ENCODE results near the gene NPC1.
A peak's percentile ranks its signal among the peaks of the same experiment; 100 is the strongest.

NPC1 gene

GRCh38 chr18:23599809-23600208 lies 13.5 kb upstream of the NPC1 start:
- Histone ChIP-seq H3K27ac (ENCODE audit: low read depth, low read length) (no peak overlapping the region), H3K23ac (ENCODE audit: low read length) (no peak overlapping the region), H2BK15ac (replicated peaks; ENCODE audit: low read depth) (no peak overlapping the region), H4K8ac (ENCODE audit: low read depth, low read length) (no peak overlapping the region), H3K27me3 (ENCODE audit: insufficient read depth, low read length, poor library complexity) (no peaks in the 10 kb centered on the region), H3K4me2 (ENCODE audit: low read length) (no peak overlapping the region), H3K79me2 (ENCODE audit: control insufficient read depth, insufficient read depth, low read length) (no peaks in the 10 kb centered on the region), H3K79me1 (ENCODE audit: low read length) (no peaks in the 10 kb centered on the region), H2BK5ac (ENCODE audit: low read length) (no peak overlapping the region), H3K4ac (ENCODE audit: low read depth, low read length) (no peak overlapping the region), H3K4me3 (ENCODE audit: low read length) (no peak overlapping the region), H3K36me3 (ENCODE audit: control insufficient read depth, insufficient read depth, low read length) (no peaks in the 10 kb centered on the region), H4K5ac (ENCODE audit: low read length) (no peak overlapping the region), H3K56ac (ENCODE audit: low read length) (no peak overlapping the region), H3K9ac (ENCODE audit: low read length) (no peak overlapping the region), H2AK5ac (ENCODE audit: low read length) (no peak overlapping the region), H2BK120ac (ENCODE audit: low read depth, low read length) (no peak overlapping the region), H3K4me1 (ENCODE audit: control insufficient read depth, low read depth, low read length) (no peaks in the 10 kb centered on the region), H3K18ac (ENCODE audit: low read length) (no peak overlapping the region)
- no peak for DNase-seq
- WGBS (ENCODE audit: extremely low coverage, insufficient coverage, low lambda C conversion rate): no CpG with 5 or more reads among the region's 1 CpG

- Histone ChIP-seq H2AK5ac (ENCODE audit: low read length) (no peak overlapping the region), H3K18ac (ENCODE audit: low read length) (no peak overlapping the region), H3K4me2 (ENCODE audit: low read length) (no peak overlapping the region), H3K79me2 (ENCODE audit: control insufficient read depth, insufficient read depth, low read length) (no peaks in the 10 kb centered on the region), H4K8ac (ENCODE audit: low read depth, low read length) (no peak overlapping the region), H3K36me3 (ENCODE audit: control insufficient read depth, insufficient read depth, low read length) (no peaks in the 10 kb centered on the region), H3K27me3 (ENCODE audit: insufficient read depth, low read length, poor library complexity) (no peaks in the 10 kb centered on the region), H3K23ac (ENCODE audit: low read length) (no peak overlapping the region), H2BK120ac (ENCODE audit: low read depth, low read length) (no peak overlapping the region), H2BK5ac (ENCODE audit: low read length) (no peak overlapping the region), H3K4ac (ENCODE audit: low read depth, low read length) (no peak overlapping the region), H3K4me1 (ENCODE audit: control insufficient read depth, low read depth, low read length) (no peaks in the 10 kb centered on the region), H3K27ac (ENCODE audit: low read depth, low read length) (no peak overlapping the region), H3K56ac (ENCODE audit: low read length) (no peak overlapping the region), H3K4me3 (ENCODE audit: low read length) (no peak overlapping the region), H3K9ac (ENCODE audit: low read length) (no peak overlapping the region), H4K5ac (ENCODE audit: low read length) (no peak overlapping the region), H2BK15ac (replicated peaks; ENCODE audit: low read depth) (no peak overlapping the region), H3K79me1 (ENCODE audit: low read length) (no peaks in the 10 kb centered on the region)
- DNase-seq: no peak
- WGBS (ENCODE audit: extremely low coverage, insufficient coverage, low lambda C conversion rate): no CpG with 5 or more reads among the region's 7 CpGs
These were observed 9.9 kb upstream of the NPC1 start for GRCh38 chr18:23596183-23596582.

GRCh38 chr18:23595591-23595990 lies 9.3 kb upstream of the NPC1 start:
- Histone ChIP-seq H3K9ac (ENCODE audit: low read length) (no peak overlapping the region), H3K79me1 (ENCODE audit: low read length) (no peaks in the 10 kb centered on the region), H2BK5ac (ENCODE audit: low read length) (no peak overlapping the region), H2BK15ac (replicated peaks; ENCODE audit: low read depth) (no peak overlapping the region), H2BK120ac (ENCODE audit: low read depth, low read length) (no peak overlapping the region), H2AK5ac (ENCODE audit: low read length) (no peak overlapping the region), H3K27ac (ENCODE audit: low read depth, low read length) (no peak overlapping the region), H3K4ac (ENCODE audit: low read depth, low read length) (no peak overlapping the region), H4K8ac (ENCODE audit: low read depth, low read length) (no peak overlapping the region), H4K5ac (ENCODE audit: low read length) (no peak overlapping the region), H3K56ac (ENCODE audit: low read length) (no peak overlapping the region), H3K4me2 (ENCODE audit: low read length) (no peak overlapping the region), H3K36me3 (ENCODE audit: control insufficient read depth, insufficient read depth, low read length) (no peaks in the 10 kb centered on the region), H3K79me2 (ENCODE audit: control insufficient read depth, insufficient read depth, low read length) (no peaks in the 10 kb centered on the region), H3K4me1 (ENCODE audit: control insufficient read depth, low read depth, low read length) (no peaks in the 10 kb centered on the region), H3K18ac (ENCODE audit: low read length) (no peak overlapping the region), H3K23ac (ENCODE audit: low read length) (no peak overlapping the region), H3K27me3 (ENCODE audit: insufficient read depth, low read length, poor library complexity) (no peaks in the 10 kb centered on the region), H3K4me3 (ENCODE audit: low read length) (no peak overlapping the region)
- WGBS (ENCODE audit: extremely low coverage, insufficient coverage, low lambda C conversion rate): no CpG with 5 or more reads among the region's 7 CpGs
- DNase-seq: no peak

GRCh38 chr18:23593720-23594119 lies 7.4 kb upstream of the NPC1 start:
- no peak overlapping the region for H2BK120ac ChIP-seq (ENCODE audit: low read depth, low read length)
- whole genome bisulfite sequencing (ENCODE audit: extremely low coverage, insufficient coverage, low lambda C conversion rate): no CpG with 5 or more reads among the region's 2 CpGs
- no peak overlapping the region for H3K27ac ChIP-seq (ENCODE audit: low read depth, low read length)
- no peaks in the 10 kb centered on the region for H3K4me1 ChIP-seq (ENCODE audit: control insufficient read depth, low read depth, low read length)
- H3K18ac ChIP-seq (ENCODE audit: low read length): no peak overlapping the region
- no peak overlapping the region for H3K4me3 ChIP-seq (ENCODE audit: low read length)
- no peaks in the 10 kb centered on the region for H3K27me3 ChIP-seq (ENCODE audit: insufficient read depth, low read length, poor library complexity)
- no peak overlapping the region for H2BK15ac ChIP-seq (replicated peaks; ENCODE audit: low read depth)
- no peak overlapping the region for H2AK5ac ChIP-seq (ENCODE audit: low read length)
- no peaks in the 10 kb centered on the region for H3K79me1 ChIP-seq (ENCODE audit: low read length)
- no peak overlapping the region for H2BK5ac ChIP-seq (ENCODE audit: low read length)
- H4K5ac ChIP-seq (ENCODE audit: low read length): no peak overlapping the region
- no peak overlapping the region for H3K4ac ChIP-seq (ENCODE audit: low read depth, low read length)
- H3K4me2 ChIP-seq (ENCODE audit: low read length): no peak overlapping the region
- no peaks in the 10 kb centered on the region for H3K79me2 ChIP-seq (ENCODE audit: control insufficient read depth, insufficient read depth, low read length)
- no peak overlapping the region for H4K8ac ChIP-seq (ENCODE audit: low read depth, low read length)
- H3K56ac ChIP-seq (ENCODE audit: low read length): no peak overlapping the region
- H3K9ac ChIP-seq (ENCODE audit: low read length): no peak overlapping the region
- no peak for DNase-seq
- H3K23ac ChIP-seq (ENCODE audit: low read length): no peak overlapping the region
- H3K36me3 ChIP-seq (ENCODE audit: control insufficient read depth, insufficient read depth, low read length): no peaks in the 10 kb centered on the region

GRCh38 chr18:23592911-23593310 lies 6.6 kb upstream of the NPC1 start:
- H3K4me1 ChIP-seq (ENCODE audit: control insufficient read depth, low read depth, low read length): no peaks in the 10 kb centered on the region
- no peak overlapping the region for H4K8ac ChIP-seq (ENCODE audit: low read depth, low read length)
- H3K4me3 ChIP-seq (ENCODE audit: low read length): no peak overlapping the region
- H3K4me2 ChIP-seq (ENCODE audit: low read length): no peak overlapping the region
- no peak overlapping the region for H2BK15ac ChIP-seq (replicated peaks; ENCODE audit: low read depth)
- no peak overlapping the region for H2BK5ac ChIP-seq (ENCODE audit: low read length)
- H4K5ac ChIP-seq (ENCODE audit: low read length): no peak overlapping the region
- H3K18ac ChIP-seq (ENCODE audit: low read length): no peak overlapping the region
- no peaks in the 10 kb centered on the region for H3K27me3 ChIP-seq (ENCODE audit: insufficient read depth, low read length, poor library complexity)
- H3K9ac ChIP-seq (ENCODE audit: low read length): no peak overlapping the region
- no peak overlapping the region for H3K4ac ChIP-seq (ENCODE audit: low read depth, low read length)
- no peak overlapping the region for H3K23ac ChIP-seq (ENCODE audit: low read length)
- no peak for DNase-seq
- no peaks in the 10 kb centered on the region for H3K79me1 ChIP-seq (ENCODE audit: low read length)
- H3K56ac ChIP-seq (ENCODE audit: low read length): no peak overlapping the region
- no peaks in the 10 kb centered on the region for H3K79me2 ChIP-seq (ENCODE audit: control insufficient read depth, insufficient read depth, low read length)
- no peak overlapping the region for H3K27ac ChIP-seq (ENCODE audit: low read depth, low read length)
- H2BK120ac ChIP-seq (ENCODE audit: low read depth, low read length): no peak overlapping the region
- no CpG with 5 or more reads among the region's 2 CpGs for WGBS (ENCODE audit: extremely low coverage, insufficient coverage, low lambda C conversion rate)
- H3K36me3 ChIP-seq (ENCODE audit: control insufficient read depth, insufficient read depth, low read length): no peaks in the 10 kb centered on the region
- no peak overlapping the region for H2AK5ac ChIP-seq (ENCODE audit: low read length)

GRCh38 chr18:23591011-23591410 lies 4.7 kb upstream of the NPC1 start:
- no peak overlapping the region for H4K8ac ChIP-seq (ENCODE audit: low read depth, low read length)
- no peak overlapping the region for H2BK120ac ChIP-seq (ENCODE audit: low read depth, low read length)
- H3K79me2 ChIP-seq (ENCODE audit: control insufficient read depth, insufficient read depth, low read length): peaks cover under 1% of the 10 kb centered on the region
- no peak overlapping the region for H2BK15ac ChIP-seq (replicated peaks; ENCODE audit: low read depth)
- no peak overlapping the region for H3K18ac ChIP-seq (ENCODE audit: low read length)
- no peak overlapping the region for H3K9ac ChIP-seq (ENCODE audit: low read length)
- no peak overlapping the region for H3K4me2 ChIP-seq (ENCODE audit: low read length)
- no peak overlapping the region for H3K23ac ChIP-seq (ENCODE audit: low read length)
- H4K5ac ChIP-seq (ENCODE audit: low read length): no peak overlapping the region
- no peaks in the 10 kb centered on the region for H3K79me1 ChIP-seq (ENCODE audit: low read length)
- no peak overlapping the region for H3K27ac ChIP-seq (ENCODE audit: low read depth, low read length)
- no peaks in the 10 kb centered on the region for H3K27me3 ChIP-seq (ENCODE audit: insufficient read depth, low read length, poor library complexity)
- H3K4ac ChIP-seq (ENCODE audit: low read depth, low read length): no peak overlapping the region
- no peak overlapping the region for H2BK5ac ChIP-seq (ENCODE audit: low read length)
- H3K4me3 ChIP-seq (ENCODE audit: low read length): no peak overlapping the region
- no peak overlapping the region for H3K56ac ChIP-seq (ENCODE audit: low read length)
- H3K4me1 ChIP-seq (ENCODE audit: control insufficient read depth, low read depth, low read length): no peaks in the 10 kb centered on the region
- DNase-seq: peak; percentile 5
- H2AK5ac ChIP-seq (ENCODE audit: low read length): no peak overlapping the region
- no peaks in the 10 kb centered on the region for H3K36me3 ChIP-seq (ENCODE audit: control insufficient read depth, insufficient read depth, low read length)
- no CpG with 5 or more reads among the region's 1 CpG for WGBS (ENCODE audit: extremely low coverage, insufficient coverage, low lambda C conversion rate)

Measured in mesendoderm (in vitro differentiated cells).